ENCODE measurements around the gene SBF2. TPM values are rescaled to one million over a fixed set of nuclear protein-coding genes. Genes with fewer than 3 reads are reported as not detected.

The SBF2 gene
- total RNA-seq, 1 donor from 2014 or later, result 12.0 TPM

GRCh38 chr11:10322401-10322800, 28.4 kb upstream of the SBF2 start:
- Mint-ChIP-seq H3K27ac (peak overlapping the region; percentile 67), H3K27me3 (peaks cover 9% of the 10 kb centered on the region), H3K36me3 (ENCODE audit: low read depth) (no peaks in the 10 kb centered on the region), H3K4me1 (peaks cover 22% of the 10 kb centered on the region), H3K9me3 (no peaks in the 10 kb centered on the region), H3K4me3 (no peak overlapping the region)
- POLR2A ChIA-PET, result no interaction called here
- intact Hi-C loops (cut with micrococcal nuclease), result loop anchor here (5.0 kb wide), 3 partner anchors 330 to 1305 kb away; no protein-coding TSS in a partner anchor
- ATAC-seq (ENCODE audit: low read depth), result no peak
- CTCF ChIA-PET, result interaction anchor here (1.1 to 2.0 kb wide), 4 partner anchors 19 to 460 kb away, joined by 3 to 7 read pairs (median 6); no protein-coding TSS in a partner anchor
- TF ChIP-seq, protein P1, sequence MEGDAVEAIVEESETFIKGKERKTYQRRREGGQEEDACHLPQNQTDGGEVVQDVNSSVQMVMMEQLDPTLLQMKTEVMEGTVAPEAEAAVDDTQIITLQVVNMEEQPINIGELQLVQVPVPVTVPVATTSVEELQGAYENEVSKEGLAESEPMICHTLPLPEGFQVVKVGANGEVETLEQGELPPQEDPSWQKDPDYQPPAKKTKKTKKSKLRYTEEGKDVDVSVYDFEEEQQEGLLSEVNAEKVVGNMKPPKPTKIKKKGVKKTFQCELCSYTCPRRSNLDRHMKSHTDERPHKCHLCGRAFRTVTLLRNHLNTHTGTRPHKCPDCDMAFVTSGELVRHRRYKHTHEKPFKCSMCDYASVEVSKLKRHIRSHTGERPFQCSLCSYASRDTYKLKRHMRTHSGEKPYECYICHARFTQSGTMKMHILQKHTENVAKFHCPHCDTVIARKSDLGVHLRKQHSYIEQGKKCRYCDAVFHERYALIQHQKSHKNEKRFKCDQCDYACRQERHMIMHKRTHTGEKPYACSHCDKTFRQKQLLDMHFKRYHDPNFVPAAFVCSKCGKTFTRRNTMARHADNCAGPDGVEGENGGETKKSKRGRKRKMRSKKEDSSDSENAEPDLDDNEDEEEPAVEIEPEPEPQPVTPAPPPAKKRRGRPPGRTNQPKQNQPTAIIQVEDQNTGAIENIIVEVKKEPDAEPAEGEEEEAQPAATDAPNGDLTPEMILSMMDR (IDR thresholded peaks at IDR 0.05), result no peak
- DNase-seq, result no peak

DNA sequence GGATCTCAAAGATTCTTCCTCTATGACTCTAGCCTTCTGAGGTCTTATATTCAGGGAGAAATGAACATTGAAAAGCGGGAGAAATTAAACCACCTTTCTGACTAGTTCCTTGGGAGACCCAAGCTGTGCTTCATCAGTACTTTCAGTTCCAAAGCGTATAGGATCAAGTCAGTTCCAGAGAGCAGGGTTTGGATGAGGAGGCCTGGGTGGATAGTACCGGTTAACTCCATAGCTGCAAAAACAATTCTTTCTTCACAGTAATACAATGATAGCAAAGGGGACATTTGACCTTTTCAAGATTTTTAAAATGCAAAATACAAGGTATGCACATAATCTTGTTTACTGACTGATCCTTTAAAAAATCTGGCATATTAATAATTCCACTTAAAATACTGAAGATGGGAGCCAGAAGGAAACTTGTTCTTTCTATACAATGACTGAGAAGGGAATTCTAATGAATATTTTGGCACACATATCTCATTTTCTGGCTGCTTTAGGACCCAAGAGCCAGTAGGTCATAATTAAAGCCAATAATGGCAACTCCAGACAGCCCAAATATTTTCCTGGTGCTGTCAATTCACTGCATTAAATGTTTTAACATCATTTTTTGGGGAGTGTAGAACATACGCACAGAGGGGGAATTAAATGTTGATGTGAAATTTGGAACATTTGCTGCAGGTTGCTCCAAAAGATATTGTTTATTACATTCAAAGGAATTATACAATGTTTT, 26.9 kb upstream of the SBF2 start:
- ChIA-PET POLR2A (interaction anchor here (0.6 to 0.8 kb wide), 2 partner anchors 561 to 566 kb away, joined by 3 to 4 read pairs; no protein-coding TSS in a partner anchor), CTCF (interaction anchor here (1.4 to 2.0 kb wide), 4 partner anchors 12 to 563 kb away, joined by 4 to 7 read pairs (median 6); no protein-coding TSS in a partner anchor)
- TF ChIP-seq, protein P1 (IDR thresholded peaks at IDR 0.05), result no peak
- peaks cover 28% of the 10 kb centered on the region for H3K4me1 Mint-ChIP-seq
- H3K27me3 Mint-ChIP-seq, result peaks cover 6% of the 10 kb centered on the region
- H3K4me3 Mint-ChIP-seq, result no peak overlapping the region
- H3K9me3 Mint-ChIP-seq, result no peaks in the 10 kb centered on the region
- no peaks in the 10 kb centered on the region for H3K36me3 Mint-ChIP-seq (ENCODE audit: low read depth)
- intact Hi-C loops (cut with micrococcal nuclease), result loop anchor here (5.0 kb wide), 3 partner anchors 329 to 1304 kb away; no protein-coding TSS in a partner anchor
- no peak overlapping the region for H3K27ac Mint-ChIP-seq
- ATAC-seq (ENCODE audit: low read depth) (no peak), DNase-seq (no peak)

DNA sequence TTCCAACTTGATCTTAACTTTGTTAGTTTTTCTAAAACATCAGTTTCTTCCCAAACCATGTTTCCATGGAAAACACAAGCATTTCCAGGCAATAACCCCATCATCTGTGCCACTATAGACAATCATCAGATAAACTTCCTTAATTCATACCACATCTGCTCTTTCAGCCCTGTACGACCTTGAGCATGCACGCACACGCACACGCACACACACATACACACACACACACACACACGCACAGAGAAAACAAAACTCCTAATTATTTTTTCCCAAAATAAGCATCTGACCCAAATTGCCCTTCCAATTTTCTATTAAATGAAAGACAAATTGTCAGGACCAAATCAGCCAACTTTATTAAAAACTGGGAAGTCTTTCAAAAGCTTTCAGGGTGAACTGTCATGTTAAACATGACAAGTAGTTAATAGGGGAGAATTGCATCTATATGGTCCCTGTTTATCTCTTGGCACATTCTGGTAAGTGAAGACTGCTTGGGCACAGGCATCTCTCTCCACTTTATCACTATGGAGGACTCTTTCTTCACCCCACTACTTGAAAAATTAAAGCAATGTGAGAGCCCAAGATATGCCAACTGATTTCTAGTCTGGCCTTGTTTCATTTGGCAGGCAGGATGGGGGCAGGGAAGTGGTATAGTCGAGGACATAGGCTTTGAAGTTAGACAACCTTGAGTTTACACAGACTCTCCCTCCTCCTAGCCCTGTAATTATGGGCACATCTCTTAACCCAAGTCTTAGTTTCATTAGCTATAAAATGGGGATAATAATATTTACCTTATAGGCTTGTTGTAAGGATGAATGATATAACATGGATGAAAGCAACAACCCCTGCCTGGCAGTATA, 25.9 kb upstream of the SBF2 start:
- intact Hi-C loops (cut with micrococcal nuclease), result loop anchor here (5.0 to 10.0 kb wide), 4 partner anchors 135 to 1303 kb away; partner anchors contain the start of gene AMPD3
- TF ChIP-seq, protein P1 (IDR thresholded peaks at IDR 0.05), result no peak
- ChIA-PET CTCF (interaction anchor here (1.4 to 2.0 kb wide), 3 partner anchors 12 to 562 kb away, joined by 4 to 7 read pairs (median 5); no protein-coding TSS in a partner anchor), POLR2A (interaction anchor here (0.6 to 0.8 kb wide), 2 partner anchors 560 to 565 kb away, joined by 3 to 4 read pairs; no protein-coding TSS in a partner anchor)
- DNase-seq (no peak), ATAC-seq (ENCODE audit: low read depth) (no peak)
- Mint-ChIP-seq H3K27ac (no peak overlapping the region), H3K27me3 (peaks cover 6% of the 10 kb centered on the region), H3K4me3 (no peak overlapping the region), H3K36me3 (ENCODE audit: low read depth) (no peaks in the 10 kb centered on the region), H3K4me1 (peaks cover 28% of the 10 kb centered on the region), H3K9me3 (no peaks in the 10 kb centered on the region)

DNA sequence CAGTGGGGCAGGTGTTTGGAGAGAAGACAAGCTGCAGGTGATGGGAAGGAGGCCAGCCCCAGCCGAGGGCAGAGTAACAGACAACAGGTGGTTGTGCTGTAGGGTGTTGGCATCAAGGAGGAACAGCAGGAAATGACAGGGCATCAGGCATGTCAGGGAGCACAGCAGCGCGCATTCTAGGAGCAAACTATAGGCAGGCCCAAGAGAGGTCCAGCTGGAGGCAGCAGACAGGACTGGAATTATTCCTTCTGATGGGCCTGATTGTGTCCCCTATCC, 24.4 kb upstream of the SBF2 start:
- DNase-seq, result no peak
- peak overlapping the region; percentile 75 for H3K27ac Mint-ChIP-seq

More for the DNA sequence above, 24.4 kb upstream of the SBF2 start:
- Mint-ChIP-seq H3K4me3 (peak overlapping the region; percentile 39), H3K36me3 (ENCODE audit: low read depth) (no peaks in the 10 kb centered on the region), H3K4me1 (peaks cover 36% of the 10 kb centered on the region), H3K27me3 (peaks cover 2% of the 10 kb centered on the region), H3K9me3 (no peaks in the 10 kb centered on the region)
- ChIA-PET CTCF (interaction anchor here (0.7 to 1.6 kb wide), 4 partner anchors 11 to 559 kb away, joined by 3 to 11 read pairs (median 4); no protein-coding TSS in a partner anchor), POLR2A (interaction anchor here (0.8 to 1.7 kb wide), 6 partner anchors 9 to 559 kb away, joined by 3 to 11 read pairs (median 5); partner anchors contain the start of gene CTR9)
- ATAC-seq (ENCODE audit: low read depth), result no peak
- intact Hi-C loops (cut with micrococcal nuclease), result loop anchor here (1.0 to 10.0 kb wide), 2 partner anchors 11 to 136 kb away; partner anchors contain the start of gene AMPD3
- TF ChIP-seq, protein P1 (IDR thresholded peaks at IDR 0.05), result no peak
